ENCODE measurements around the gene BPIFB2.

BPIFB2 gene

DNA sequence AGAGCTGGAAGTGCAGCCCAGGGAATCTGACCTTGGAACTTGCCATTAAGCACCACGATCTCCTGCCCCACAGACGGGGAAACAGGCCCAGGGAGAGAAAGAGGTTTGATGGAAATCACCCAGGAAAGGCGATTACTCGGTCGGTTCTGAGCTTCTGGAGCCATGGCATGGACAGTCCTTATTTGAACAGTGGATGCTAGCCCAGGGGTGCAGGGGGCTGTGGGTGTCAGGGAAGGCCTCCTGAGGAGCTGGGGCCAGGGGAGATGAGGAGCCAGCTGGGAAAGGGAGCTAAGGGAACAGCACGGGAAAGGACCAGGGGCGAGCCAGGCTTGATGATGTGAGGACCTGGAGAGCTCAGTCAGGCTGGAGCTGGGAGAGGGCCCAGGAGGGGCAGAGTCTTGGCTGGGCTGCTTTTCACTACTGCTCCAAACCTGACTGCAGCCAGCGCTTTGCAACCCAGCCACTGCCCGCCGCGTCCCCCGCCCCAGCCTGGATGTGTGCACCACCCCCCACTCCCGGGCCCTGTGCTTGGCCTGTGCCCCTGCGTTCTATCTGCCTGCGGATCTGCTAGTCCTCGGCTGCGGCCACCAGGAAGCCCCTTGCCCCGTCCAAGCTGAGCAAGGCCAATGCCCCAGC is 21.1 kb upstream of the BPIFB2 start:
- DNase-seq = no peak

DNA sequence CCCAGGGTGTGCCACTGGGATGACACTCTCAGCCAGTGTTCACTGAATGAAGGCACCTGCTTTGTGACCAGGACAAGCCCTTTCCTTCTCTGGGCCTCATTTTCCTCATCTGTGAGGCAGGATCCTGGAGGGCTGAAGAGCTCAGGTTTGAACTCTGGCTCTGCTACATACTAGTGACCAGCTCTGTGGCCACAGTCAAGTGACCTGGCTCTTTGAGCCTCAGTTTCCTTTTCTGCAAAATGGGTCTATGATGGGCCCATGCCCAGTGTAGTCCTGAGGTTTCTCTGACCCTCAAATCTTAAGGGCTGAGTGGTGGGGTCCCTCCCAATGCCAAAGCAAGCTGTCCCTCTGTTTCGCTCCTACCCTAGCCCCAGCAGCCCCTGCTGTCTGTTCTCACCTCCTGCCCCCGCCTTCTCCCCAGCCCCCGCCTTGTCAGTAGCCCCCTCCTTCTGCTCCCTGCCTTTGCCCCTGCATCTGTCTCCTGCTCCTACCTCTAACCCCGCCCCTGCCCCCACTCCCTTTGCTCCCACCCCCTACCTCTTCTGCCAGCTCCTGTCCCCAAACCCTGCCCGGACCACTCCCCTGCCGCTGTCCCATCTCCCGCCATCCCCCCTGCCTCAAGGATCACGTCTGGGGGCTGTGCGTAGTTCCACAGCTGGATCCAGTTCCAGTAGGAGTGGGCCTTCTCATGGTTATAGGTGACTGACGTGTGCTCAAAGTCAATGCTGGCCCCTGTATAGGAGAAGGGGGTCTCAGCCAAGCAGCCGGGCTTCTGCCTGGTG is 20.3 kb upstream of the BPIFB2 start:
- DNase-seq = no peak

DNA sequence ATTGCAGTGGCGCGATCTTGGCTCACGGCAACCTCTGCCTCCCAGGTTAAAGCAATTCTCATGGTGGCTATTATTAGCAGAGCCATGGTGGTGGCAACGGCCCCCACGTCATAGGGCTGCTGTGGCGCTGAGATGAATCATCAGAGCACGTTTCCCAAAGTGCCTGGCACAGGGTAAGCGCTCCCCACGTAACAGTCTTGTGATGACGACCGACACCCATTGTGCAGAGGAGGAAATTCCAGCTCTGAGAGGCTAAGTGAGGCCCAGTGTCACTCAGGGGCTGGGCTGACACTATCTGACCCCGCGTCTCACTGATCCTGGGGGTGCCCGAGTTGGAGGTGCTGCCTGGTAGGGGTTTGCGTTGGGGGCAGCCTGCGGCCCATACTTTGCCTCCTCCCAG is 19.5 kb upstream of the BPIFB2 start:
- no peak for DNase-seq

DNA sequence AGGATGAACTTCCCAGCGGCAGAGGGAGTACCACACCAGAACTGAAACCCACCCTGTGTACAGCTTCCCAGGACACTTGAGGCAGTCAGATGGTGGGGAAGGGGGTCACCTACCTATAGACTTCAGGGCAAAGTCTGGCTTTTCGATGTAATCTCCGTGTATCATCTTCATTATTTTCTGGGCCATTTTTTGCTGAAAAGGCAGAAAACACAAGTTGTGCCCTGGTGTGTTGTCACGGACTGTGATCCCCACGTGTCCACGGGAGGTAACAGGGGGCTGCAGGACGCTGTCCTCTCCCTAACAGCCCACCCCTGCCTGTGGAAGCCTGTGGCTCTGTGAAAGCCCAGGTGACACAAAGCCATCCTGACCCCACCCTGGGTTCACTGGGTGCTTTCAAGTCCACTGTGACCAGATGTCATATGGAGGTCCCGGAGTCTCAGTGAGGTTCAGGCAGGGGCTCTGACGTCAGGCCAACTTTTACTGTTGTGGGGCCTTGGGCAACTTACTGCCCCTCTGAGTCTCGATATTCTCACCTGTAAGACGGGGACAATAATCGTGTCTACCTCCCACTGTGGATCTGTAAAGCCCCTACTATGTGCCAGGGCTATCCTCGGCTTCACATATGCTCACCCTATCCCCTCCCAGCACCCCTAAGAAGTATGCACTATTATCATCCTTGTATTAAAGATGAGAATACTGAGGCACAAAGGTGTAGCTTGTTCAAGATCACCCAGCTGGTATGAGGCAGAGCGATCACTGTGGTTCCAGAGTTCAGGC is 17.8 kb upstream of the BPIFB2 start:
- DNase-seq = no peak

DNA sequence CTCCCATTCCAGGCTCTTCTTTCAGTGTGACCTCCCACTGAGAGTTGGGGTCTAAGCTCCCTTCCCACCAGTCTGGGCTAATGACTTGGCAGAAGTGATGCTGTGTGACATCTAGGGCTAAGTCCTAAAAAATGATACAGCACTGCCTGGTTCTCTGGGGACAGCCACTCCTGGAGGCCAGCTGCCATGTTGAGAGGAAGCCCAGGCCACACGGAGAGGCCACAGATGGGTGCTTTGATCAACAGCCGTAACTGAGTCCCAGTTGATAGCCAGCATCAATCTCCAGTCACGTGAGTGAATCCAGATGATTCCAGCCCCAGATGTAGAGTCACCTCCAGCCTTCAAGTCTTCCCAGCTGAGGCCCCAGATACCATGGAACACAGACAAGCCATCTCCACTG is 17.1 kb upstream of the BPIFB2 start:
- no peak for DNase-seq

DNA sequence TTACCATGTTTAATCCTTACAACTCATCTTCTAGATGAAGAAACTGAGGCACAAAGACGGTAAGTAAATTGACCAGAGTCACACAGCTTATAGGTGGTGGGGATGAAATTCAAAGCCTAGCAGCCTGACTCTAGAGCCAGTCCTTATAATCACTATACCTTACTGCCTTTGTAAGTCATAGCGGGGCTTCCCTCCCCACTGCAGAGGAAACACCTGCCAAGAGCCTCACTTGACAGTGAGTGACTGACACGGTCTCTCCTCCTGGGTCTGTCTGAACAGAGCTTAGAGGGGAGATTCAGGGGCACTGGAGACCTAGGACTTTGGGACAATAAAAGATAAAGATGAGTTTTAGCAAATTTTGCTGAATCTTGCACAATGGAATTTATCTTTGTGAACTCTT is 16.1 kb upstream of the BPIFB2 start:
- DNase-seq = no peak

DNA sequence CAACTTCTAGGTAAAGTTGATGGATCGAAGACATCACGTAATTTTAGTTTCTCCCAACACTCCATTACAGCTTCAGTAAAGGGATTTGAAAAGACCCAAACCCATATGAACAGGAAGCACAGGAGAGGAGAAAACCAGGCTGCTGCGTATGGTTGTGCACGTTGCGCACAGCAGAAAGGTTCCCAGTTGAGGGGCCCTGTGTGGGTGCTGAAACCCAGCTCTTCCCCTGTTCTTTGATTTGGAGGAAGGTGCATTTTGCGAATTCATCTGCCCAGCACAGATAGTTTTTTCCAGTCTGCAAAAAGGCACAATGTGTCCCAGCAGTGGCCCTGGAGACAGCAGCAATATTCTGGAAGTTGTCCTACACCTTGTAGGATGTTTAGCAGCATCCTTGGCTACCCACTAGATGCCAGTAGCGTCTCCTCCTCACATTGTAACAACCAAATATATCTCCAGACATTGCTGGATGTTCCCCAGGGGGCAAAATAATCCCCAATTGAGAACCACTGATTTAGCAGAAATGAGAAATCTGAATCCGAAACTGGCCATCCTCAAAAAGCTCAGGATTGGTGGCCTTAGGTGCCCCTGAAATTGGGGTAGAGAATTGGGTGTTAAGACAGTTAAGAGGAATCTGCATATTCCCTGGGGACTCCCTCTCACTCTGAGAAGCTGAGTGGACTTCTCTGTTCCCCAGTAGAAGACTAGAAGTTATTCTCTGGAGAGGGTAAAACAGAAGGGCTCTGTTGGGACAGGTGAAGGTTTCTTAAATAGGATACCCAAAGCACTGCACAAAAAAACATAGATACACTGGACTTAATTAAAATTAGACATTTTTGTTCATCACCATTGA is 15.5 kb upstream of the BPIFB2 start:
- no peak for DNase-seq

DNA sequence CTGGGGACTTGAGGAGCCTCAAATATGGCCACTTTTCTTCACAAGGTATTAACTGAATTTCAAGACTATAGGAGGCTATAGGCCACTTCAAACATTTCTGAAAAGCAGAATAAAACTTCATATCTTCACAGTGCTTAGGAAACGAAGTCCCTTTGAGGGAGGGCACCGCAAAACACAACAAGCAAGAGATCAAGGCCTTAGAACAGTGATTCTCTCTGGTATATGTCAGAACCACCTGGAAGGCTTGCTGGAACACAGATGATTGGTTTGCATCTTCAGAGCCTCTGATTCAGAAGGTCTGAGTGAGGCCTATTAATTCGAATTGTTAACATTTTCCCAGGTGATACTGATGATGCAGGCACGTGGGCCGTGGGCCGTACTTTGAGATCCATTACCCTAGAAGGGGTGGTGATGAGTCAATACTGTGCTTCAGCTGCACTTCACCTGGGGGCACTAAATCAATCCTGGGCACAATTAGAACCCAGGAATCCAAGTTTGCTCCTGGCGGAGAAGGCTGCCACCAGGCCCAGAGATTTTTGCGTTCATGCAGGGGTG is 13.9 kb upstream of the BPIFB2 start:
- no peak for DNase-seq

DNA sequence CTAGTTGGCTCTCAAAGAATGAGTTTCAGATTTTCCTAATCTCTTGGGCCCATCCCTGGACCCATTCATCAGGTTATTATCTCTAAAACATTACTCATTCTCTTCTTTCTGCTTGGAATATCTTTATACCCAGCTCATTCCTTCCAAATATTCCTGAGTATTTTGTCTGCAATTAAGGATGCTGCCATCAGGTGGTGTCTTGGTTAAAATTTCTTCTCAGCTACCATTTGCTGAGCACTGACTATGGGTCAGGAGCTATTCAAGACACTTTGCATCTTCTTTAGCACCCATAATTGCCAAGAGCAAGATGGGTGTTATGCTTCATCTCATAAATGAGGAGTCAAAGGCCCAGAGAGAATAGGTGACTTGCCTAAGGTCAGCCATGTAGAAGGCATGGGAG is 11.7 kb upstream of the BPIFB2 start:
- DNase-seq = no peak

DNA sequence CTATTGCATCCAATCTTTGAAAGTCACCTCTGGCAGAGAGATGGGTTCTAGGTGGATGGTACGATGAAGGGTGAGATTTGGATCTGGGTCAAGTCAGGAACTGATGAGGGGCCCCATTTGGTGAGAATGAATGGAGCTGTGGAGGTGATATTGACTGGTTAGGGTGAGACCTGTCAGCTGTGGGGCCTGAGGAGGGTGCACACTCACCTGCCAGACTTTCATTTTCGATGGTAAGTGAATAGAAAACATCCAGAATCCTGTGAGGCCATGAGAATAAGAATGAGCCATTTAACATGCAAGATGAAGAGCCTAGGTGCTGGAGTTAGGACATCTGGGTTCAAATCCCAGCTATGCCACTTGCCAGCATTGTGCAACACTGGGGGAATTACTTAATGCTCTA is 10.1 kb upstream of the BPIFB2 start:
- DNase-seq = no peak

DNA sequence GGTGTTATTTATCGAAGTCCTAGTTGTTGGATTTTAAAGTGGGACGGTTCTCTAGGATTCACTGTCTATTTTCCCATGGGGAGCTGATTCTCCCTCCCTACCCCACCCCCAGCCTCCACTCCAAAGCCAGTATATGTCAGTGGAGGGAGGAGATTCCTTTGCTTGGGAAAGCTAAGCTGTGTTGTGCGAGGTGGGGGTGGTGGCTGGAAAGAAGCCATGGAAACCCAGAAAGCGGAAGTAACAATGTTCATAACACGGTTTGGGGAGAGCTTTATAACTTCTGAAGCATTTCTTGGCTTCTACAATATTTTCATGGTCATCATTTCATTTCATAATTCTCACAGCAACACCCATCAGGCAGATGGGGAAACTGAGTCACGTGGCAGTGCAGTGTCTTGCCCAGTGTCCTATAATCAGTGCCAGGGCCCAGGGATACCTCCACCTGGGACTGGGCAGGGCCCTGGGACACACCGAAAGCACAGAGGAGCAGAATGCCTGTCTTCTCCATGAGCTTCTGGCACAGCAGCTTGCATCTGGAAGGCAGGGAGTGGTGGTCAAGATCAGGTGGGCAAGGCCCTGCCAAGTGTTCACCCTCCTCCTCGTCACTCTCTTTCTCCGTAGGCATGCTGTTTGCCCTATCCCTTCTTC is 7.8 kb upstream of the BPIFB2 start:
- no peak for DNase-seq

DNA sequence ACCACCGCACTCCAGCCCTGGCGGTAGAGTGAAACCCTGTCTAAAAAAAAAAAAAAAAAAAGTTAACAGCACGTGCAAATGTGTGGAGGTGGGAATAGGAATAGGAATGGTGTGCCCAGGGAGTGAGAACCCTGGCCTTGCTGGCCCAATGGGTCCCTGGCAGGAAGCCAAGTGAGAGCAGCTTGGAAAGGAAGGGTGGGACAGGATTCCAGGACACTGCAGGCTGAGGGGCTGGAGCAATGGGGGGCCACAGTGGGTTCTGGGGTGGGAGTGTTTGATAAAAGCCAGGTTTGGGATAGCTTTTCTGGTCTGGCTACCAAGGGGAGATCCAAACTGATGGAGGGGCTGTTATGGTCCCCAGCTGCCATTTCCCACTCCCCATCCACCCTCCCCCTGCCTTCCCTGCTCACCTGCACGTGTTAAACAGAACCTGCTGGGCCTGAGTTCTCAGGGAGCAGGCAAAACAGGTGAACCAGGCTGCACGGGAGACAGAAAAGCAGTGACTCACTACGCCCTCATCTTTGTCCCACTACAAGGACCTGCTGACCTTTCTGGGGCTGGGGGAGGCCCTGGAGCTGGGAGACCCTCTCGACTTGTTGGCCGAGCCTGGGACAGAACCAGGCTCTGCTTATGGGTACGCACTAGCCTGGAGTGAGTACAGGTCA is 6.6 kb upstream of the BPIFB2 start:
- DNase-seq = no peak

DNA sequence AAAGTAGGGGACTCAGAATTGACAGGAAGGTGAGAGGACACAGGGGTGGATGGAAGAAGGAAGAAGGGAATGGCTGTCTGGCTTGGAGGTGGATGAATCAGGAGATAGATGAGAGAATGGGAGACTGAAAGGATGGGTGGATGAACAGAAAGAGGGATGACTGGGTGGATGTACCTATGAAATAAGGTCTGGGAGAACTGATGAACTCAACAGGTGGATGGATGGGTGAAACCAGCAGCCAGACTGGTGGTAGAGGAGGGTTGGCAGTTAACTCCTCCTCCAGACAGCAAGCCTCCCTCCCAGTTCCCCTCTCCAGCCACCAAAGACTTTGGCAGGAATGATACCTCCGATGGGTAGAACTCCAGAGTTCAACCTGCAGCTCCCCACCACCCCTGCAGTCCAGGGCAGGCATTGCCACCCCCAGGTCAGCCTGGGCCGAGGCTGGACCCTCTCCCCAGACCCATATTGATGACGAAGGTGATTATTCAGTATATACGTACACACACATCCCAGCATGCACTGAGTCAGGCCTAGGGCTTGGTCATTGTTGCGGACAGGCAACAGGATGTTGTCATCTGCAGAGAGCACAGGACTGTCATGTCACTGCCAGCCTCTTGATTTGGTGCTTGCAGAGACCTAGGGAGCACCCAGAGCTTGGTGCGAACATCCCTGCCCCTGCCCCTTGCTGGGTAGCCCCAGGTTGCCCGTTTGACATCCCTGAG is 5.3 kb upstream of the BPIFB2 start:
- DNase-seq = no peak

DNA sequence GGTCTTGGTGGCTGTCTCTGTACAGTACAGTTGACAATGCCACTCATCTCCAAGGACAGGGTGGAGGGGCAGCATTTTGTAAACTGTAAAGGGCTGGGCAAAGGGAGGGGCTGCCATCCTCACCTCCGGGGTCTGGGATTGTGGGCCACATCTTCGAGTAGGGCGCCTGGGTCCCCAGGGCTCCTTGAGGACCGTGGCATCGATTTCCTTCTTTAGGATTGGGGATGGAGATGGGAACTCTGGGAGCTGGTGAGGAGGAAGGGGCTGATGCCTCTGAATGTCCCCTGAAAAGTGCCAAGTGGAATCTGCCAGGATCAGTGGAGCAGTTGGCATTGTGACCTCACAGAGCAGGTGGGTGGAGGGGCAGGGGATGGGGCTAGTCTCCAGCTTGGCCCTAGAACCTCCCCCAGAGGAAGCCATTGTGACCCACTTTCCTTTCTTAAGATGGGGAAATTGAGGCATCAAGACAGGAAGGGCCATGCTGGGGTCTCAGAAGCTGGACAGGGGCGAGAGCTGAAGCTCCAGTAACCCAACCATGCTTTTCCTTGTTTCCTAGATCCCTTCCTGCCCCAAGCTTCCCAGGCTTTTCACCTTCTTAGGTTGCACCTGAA is 3.3 kb upstream of the BPIFB2 start, which contains the start of gene SUN5:
Gene SUN5 (minus strand): TSS at position 293 of the 611 bp plus-strand sequence. CDS start 93 bp downstream, at position 200.
- no peak for DNase-seq

DNA sequence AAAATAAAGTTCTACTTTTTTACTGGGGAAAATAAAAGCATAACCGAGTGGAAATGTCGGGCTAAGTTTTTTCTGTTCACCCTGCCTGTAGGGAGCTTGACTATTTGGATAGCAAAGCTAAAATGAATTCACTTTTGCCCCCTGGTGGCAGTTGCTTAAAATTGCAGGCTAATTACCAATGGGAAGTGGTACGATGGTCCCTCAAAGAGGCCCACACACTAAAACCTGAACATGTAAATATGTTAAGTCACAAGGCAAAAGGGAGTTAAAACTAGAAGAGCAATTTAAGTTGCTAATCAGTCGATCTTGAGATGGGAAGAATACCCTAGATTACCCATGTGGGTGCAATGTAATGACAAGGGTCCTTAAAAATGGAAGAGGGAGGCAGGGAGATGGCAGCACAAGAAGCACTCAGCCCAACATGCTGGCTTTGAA is 2.4 kb upstream of the BPIFB2 start:
- no peak for DNase-seq

DNA sequence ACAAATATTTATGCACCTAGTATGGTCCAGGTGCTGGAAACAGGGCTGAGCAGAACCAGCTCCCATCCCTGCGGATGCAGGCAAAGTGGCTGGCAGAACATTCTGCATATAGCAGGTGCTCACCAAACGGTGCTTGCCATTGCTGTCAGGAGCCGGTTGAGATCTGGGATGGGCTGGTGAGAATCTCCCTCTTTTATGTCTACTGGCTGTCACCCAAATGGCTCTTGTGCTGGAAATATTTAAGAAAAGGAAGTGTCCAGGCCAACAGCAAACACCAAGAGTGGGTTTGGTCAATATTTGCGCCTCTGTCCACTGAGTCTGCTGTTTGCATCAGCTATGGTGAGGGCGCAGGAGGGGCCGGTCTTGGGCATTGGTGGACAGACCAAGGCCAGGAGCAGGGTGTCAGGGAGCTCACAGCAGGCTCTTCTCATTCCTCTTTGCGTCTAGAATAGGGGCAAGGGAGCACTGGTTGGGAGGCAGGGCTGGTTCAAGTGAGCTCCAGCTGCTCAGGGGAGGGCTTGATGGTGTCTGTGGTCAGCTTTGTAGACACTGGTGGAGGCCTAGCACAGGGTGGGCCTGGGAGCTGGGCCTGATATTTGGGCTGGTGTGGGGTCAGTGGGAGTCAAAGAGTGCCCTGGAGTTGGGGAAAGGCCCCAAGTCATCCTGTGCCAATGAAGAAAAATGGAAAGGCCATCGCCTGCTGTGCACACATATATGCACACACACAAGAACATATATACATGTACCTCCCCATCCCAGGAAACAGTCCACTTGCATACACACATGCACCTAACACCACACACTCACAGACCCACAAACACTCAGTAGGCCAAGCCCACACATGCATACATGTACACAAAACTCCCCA is 1.4 kb upstream of the BPIFB2 start:
- DNase-seq = no peak

DNA sequence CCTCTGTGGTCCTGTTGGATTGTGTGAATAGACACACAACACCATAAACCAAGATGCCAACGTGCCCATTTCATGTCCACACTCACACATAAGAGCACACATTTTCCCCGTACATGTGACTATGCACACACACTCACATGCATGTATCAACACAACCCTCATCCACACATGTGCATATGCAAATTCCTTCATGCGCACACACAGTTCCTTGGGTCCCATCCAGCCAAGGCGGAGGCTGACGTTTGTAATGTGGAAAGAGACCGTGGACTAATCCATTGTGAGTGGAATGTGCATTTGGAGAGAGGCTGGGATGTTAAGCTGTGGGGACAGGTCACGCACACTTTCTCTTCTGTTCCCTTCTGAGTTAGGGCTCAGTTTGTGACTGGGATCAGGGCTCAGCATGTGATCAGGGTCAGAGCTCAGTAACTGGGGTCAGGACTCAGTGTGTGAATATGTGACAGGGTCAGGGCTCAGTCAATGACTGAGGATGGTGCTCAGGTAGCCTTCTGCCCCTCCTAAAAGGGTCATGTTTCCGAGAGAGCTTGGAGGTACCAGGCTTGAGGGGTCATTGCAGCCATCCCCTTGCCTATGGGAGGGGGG is 628 bp upstream of the BPIFB2 start:
- DNase-seq = no peak

DNA sequence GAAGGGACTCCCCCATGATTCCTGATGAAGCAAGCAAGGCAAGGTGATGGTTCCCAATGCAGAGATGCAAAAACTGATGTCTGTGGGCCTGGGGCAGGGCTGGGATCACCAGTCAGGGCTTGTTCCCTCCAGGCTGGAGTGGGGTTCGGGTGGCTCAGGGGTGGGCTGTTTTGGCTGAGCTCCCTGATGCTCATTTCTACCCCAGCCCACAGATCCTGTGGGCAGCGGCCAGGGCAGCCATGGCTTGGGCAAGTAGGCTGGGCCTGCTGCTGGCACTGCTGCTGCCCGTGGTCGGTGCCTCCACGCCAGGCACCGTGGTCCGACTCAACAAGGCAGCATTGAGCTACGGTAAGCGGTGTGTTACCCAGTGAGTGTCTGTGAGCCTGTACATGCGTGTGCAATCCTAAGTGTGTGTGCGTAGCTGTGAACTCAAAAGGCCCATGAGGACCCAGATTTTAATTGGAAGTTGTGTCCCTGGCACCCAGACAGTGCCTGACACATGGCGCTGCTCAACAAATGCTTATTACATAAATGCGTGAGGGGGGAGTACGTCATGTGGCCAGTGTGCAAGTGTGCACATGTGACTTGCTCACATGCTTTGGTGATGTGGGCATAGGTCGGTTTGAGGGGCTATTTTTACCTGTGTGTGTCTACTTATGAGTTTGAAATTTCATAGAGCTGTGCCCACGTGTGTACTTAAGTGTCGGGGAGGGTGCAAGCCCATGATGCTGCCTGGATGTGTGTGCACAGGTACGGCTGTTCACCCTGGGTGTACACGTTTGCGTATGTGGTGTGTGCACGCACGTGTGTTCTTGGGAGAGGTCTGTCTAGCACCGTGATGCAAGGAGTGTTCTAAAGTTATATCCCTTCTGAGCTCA is 1.1 kb downstream of the BPIFB2 start:
- DNase-seq = no peak

Data from NCI-H2107 (cell line).